T1000 (cell line): ENCODE measurements around the gene ZIC1.

Experiments
- DNase-seq: peaks from one replicate; lab custom pipeline; 2025; ENCODE audit warnings: mixed read lengths; lab: John Stamatoyannopoulos, UW

ZIC1 gene

DNA sequence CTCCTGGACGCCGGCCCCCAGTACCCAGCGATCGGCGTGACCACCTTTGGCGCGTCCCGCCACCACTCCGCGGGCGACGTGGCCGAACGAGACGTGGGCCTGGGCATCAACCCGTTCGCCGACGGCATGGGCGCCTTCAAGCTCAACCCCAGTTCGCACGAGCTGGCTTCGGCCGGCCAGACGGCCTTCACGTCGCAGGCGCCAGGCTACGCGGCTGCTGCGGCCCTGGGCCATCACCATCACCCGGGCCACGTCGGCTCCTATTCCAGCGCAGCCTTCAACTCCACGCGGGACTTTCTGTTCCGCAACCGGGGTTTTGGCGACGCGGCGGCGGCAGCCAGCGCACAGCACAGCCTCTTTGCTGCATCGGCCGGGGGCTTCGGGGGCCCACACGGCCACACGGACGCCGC lies 956 bp downstream of the ZIC1 start:
- DNase-seq, result no peak

GRCh38 chr3:147410526-147411237 lies 1.5 kb downstream of the ZIC1 start:
- DNase-seq, result peak; percentile 64

GRCh38 chr3:147411238-147411814 lies 2.2 kb downstream of the ZIC1 start:
- DNase-seq, result no peak

GRCh38 chr3:147411815-147412241 lies 2.7 kb downstream of the ZIC1 start:
- DNase-seq, result no peak

GRCh38 chr3:147412261-147412916 lies 3.2 kb downstream of the ZIC1 start:
- no peak for DNase-seq

DNA sequence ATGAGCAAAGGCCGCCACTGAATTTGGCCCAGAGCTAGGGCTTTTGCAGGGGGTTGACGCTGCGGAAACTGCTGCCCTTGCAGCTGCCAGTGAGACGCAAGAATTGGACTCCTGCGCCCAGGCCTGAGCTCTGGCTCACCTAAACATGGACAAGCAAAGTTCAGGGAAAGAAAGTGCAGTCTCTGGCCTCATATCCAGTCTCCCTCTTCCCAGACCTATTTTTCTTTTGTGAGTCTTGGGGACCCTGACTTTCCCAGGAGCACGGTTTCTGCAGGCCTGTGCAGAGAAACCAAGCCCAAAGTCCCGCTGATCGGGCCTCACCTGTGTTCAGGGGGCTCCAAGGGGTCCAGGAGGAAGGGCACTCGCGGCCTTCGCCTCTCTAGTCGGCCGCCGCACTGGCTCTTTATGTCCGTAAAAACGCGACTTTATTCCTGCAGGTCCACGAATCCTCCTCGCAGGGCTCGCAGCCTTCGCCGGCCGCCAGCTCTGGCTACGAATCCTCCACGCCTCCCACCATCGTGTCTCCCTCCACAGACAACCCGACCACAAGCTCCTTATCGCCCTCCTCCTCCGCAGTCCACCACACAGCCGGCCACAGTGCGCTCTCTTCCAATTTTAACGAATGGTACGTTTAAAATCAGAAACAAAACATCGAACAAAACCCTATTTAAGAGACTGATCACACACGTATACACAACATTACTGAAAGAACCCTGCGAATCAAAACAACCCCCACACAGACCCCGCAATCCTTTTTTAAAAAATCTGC lies 3.9 kb downstream of the ZIC1 start:
- DNase-seq, result no peak

- DNase-seq, result no peak
Observed at GRCh38 chr3:147413686-147414389, 4.7 kb downstream of the ZIC1 start.

GRCh38 chr3:147414390-147415138 lies 5.4 kb downstream of the ZIC1 start:
- no peak for DNase-seq

GRCh38 chr3:147415286-147415685 lies 6.1 kb downstream of the ZIC1 start:
- DNase-seq, result no peak

DNA sequence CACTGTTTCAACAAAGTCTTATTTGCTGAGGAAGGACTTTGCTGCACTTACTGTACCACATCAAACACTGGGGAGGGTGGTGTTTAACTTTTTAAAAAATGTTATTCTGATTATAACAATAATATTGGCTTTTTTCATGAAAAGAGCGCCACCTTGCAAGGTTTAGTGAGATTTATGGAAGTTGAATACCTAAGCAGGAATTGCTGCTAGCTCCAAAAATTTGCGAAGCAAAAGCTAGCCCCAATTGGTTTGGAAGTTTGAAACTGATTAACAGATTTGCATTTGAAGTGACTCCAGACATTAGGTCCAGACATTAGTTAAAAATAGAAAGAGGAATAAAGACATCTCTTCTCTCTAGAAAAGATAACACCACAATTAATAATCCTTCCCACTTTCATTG lies 6.7 kb downstream of the ZIC1 start:
- DNase-seq, result no peak

GRCh38 chr3:147416931-147417330 lies 7.8 kb downstream of the ZIC1 start:
- no peak for DNase-seq

DNA sequence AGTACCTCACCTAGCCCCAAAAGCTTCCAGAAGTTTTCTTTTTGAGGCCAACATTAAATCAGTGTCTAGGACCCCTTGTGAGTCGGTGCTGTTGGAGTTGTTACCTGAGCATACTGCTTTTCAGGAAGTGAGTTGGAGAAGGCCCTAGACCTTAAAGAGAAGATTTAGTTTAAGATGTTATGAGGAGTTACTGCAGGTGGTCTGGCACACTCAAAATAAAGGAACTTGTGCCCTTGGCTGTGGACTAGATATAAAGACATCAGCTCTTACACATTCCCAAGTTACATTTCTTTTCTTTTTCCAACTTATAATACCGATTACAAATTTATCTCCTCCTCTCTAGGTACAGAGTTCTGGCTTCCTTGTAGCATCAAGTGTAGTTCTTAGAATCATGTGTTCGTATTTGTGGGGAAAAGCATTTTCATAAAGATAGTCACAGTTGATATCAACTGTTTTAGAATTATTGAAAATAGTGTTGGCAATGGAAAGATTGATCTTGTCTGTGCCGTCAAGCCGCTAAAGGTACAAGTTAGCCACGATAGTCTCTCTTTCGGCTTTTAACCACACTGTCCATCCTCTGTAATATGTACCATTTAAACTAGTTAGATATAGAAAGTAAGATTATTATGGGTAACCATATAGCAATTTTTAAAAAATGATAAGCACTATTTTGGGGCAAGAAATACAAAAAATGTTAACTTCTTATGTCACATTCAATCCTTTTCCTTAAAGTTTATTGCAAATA lies 8.6 kb downstream of the ZIC1 start:
- DNase-seq, result no peak

GRCh38 chr3:147418371-147418781 lies 9.2 kb downstream of the ZIC1 start:
- no peak for DNase-seq

- no peak for DNase-seq
Observed at GRCh38 chr3:147418808-147419701, 9.9 kb downstream of the ZIC1 start.

DNA sequence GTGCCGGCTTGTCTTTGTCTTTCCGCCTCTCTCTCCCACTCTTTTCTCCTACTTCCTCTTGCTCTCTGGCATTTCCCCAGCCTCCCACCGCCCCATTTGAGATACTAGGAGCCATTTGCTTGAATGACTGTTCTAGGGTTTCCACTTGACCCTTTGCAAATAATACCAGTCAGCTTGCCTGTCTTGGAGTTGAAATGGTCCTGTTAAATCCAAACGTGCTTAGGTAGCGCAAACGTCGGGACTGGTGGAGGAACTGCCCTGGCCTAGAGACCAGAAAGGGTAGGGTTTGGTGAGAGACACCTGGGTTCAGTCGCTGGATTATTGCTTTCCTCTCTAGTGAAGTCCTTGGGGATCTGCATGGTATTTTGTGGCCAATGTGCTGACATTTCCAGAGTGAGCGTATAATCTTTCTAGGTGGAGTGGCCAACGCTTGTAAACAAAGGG lies 10.6 kb downstream of the ZIC1 start:
- no peak for DNase-seq

DNA sequence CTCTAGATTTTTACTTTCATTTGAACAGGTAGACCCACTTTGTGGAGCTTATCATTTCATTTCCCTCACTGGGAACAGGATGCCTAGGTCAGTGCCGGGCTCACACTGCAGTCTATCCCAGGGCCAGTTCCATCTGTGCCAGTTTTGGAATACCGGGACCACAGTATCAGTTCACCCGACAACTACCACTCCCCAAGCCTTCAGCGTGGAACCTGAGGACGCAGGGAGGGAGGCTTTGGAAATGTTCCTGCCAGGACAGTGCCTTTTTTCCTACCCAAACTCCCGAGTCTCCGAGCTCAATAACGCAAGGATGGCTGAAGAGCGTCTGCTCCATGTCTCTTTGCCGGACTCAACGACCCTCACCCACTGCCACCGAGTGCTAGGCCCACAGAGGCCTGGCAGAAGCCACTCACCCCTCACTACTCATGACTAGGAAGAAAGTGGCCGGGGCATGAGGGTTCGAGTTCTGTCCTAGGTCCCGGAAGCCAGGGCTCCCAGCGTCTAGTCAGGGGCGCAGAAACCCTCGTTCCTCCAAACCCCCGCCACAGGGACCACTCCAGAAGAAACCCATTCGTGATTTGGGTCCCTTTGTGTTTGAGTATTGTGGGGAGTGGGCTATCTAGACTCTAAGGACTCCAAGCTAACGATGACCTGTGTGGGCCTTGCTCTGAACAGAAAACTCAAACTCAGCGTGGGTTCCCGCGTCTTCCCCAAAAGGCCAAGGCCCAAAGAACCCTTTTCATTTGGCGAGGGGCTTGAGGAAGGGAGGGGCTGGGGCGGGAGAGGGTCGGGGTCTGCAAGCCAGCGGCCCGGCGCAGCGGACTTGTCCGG lies 11.4 kb downstream of the ZIC1 start:
- no peak for DNase-seq

DNA sequence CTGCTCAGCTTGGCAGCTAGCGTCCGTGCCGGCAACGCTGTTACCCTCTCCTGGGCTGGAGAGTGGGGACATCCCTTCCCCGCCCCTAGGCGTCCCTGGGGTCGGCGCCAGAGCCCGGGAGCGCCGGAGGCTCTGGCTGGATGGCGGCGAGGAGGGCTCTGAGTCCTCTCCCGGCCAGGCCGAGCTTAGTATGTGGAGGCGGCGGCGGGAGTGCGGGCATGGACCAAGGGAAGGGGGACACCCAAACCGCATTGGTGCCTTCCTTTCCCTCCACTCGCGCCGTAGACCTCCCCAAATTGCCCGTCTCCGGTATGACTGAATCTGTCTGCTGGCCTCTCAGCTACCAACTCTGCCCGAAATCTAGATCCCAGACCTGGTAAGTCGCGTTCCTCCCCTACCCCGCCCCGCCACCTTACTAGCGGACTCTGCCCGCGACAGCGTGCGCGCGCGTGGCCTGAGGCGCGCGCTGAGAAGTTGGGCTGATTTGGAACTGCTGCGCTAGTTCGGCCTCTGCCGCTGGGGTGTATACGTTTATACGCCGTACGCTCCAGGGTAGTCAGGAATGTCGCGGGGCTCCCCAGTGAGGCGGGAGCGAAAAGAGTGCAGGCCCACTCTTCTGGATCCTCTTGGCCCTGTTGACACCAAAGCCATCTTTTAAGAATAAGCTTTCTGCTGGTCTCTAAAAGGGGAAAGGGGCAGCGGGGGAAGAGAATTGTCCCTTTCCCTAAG lies 12.2 kb downstream of the ZIC1 start:
- no peak for DNase-seq

DNA sequence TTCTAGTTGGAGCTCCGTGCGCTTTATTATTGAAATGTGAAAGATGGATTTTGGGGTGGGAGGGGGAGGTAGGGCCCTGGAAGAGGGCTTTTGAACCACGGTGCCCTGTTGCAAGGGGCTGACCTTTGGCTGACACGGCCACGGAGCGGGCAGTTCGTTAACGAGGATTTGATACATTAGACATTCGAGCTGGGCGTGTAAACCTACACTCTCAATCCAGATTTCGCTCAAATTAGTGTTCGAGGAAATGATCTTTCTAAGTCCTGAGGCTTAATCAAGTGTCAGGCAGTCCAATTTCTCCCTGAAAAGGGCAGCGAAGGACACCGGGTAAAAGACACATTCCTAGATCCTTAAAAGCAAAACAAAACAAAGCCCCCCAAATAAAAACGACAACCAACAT lies 13.0 kb downstream of the ZIC1 start:
- DNase-seq, result no peak
